Thoracic aorta (tissue), 2 donors: ENCODE data around the gene ELL. TPM values are rescaled to one million over a fixed set of nuclear protein-coding genes. Genes with fewer than 3 reads are reported as not detected.

Experiments used
- ATAC-seq: fragments of 150-250 bp; one replicate; pipeline ENCODE4 v1.8.0; 2017; ENCODE audit warnings: low read depth; ENCODE audit not compliant: insufficient number of reproducible peaks, low FRiP score
- DNase-seq: peaks from one replicate; pipeline ENCODE4 v3.0.0-alpha.2; 2020; ENCODE audit warnings: low spot score
- H3K27ac ChIP-seq, 2 donors: fragments of 200-600 bp; sonication (generic); 1 replicate in 1 of 2; 2 replicates in 1 of 2; pipeline ENCODE4 v1.5.1; 2016; ENCODE audit warnings: mild to moderate bottlenecking in 2 of 2, moderate library complexity in 2 of 2
- H3K27me3 ChIP-seq: fragments of 200-600 bp; sonication (generic); replicated peaks from 2 replicates; pipeline ENCODE4 v1.6.0; 2016; ENCODE audit warnings: mild to moderate bottlenecking; ENCODE audit not compliant: insufficient read depth
- H3K36me3 ChIP-seq: fragments of 200-600 bp; sonication (generic); one replicate; pipeline ENCODE4 v1.5.1; 2016
- H3K4me1 ChIP-seq, 2 donors: fragments of 200-600 bp; sonication (generic); 1 replicate in 1 of 2; 2 replicates in 1 of 2; pipeline versions ENCODE4 v1.5.1 to v1.6.0; 2016; ENCODE audit warnings: low read depth in 2 of 2, mild to moderate bottlenecking in 1 of 2; ENCODE audit not compliant: control insufficient read depth in 1 of 2
- H3K4me3 ChIP-seq: fragments of 200-600 bp; sonication (generic); 2 replicates; pipeline ENCODE4 v1.5.1; 2016; ENCODE audit warnings: mild to moderate bottlenecking
- H3K9me3 ChIP-seq: fragments of 200-600 bp; sonication (generic); 2 replicates; pipeline ENCODE4 v1.5.1; 2016
- total RNA-seq, 2 donors: library from RNA; depleted of rRNA; stranded (reverse); fragments of >200 nt; gene quantifications; one replicate each; pipeline versions ENCODE4 v1.1.0 to v1.2.3, GENCODE V29; 2016
- TF ChIP-seq, protein P1 (sequence below): fragments of 200-600 bp; sonication (generic); IDR thresholded peaks from one replicate; pipeline ENCODE4 v1.5.1; 2019; ENCODE audit warnings: antibody characterized with exemption

Gene ELL
- total RNA-seq, 2 donors from 2014 or later: 28.3 to 35.0 TPM

DNA sequence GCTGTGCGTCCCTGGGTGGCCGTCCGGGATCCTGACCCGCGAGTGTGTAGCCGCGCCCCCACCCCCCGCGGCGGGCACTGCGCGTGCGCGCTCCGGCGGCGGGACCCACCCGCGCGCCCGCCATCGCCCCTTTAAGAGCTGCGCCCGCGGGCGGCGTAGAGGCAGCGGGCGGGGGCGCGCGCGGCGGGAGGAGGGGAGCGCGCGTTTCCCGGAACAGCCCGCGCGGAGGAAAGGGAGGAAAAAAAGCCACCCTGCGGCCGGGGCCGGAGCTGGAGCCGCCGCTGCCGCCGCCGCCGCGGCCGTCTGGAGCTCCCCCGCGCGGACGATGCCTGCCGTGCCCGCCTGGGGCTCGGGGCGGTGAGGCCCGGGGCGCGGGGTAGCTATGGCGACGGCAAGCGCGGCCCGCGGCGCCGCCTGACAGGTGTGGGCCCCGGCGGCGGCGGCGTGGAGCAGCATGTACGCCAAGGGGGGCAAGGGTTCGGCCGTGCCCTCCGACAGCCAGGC lies 102.6 kb downstream of the ELL start, which contains the start of gene SSBP4:
Gene SSBP4 (plus strand): TSS at position 204 of the 504 bp plus-strand sequence. CDS start 251 bp downstream, at position 455.
- Histone ChIP-seq H3K27ac (peak within 1 kb of the TSS; percentile 94 to 96), H3K4me1 (peaks cover 26 to 86% of the 10 kb centered on the region in 2 donors), H3K36me3 (no peaks in the 10 kb centered on the region), H3K27me3 (no peaks in the 10 kb centered on the region), H3K9me3 (no peaks in the 10 kb centered on the region), H3K4me3 (peak within 1 kb of the TSS; percentile 79)
- no peak for DNase-seq
- TF ChIP-seq, protein P1, sequence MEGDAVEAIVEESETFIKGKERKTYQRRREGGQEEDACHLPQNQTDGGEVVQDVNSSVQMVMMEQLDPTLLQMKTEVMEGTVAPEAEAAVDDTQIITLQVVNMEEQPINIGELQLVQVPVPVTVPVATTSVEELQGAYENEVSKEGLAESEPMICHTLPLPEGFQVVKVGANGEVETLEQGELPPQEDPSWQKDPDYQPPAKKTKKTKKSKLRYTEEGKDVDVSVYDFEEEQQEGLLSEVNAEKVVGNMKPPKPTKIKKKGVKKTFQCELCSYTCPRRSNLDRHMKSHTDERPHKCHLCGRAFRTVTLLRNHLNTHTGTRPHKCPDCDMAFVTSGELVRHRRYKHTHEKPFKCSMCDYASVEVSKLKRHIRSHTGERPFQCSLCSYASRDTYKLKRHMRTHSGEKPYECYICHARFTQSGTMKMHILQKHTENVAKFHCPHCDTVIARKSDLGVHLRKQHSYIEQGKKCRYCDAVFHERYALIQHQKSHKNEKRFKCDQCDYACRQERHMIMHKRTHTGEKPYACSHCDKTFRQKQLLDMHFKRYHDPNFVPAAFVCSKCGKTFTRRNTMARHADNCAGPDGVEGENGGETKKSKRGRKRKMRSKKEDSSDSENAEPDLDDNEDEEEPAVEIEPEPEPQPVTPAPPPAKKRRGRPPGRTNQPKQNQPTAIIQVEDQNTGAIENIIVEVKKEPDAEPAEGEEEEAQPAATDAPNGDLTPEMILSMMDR: no peak
- no peak for ATAC-seq

DNA sequence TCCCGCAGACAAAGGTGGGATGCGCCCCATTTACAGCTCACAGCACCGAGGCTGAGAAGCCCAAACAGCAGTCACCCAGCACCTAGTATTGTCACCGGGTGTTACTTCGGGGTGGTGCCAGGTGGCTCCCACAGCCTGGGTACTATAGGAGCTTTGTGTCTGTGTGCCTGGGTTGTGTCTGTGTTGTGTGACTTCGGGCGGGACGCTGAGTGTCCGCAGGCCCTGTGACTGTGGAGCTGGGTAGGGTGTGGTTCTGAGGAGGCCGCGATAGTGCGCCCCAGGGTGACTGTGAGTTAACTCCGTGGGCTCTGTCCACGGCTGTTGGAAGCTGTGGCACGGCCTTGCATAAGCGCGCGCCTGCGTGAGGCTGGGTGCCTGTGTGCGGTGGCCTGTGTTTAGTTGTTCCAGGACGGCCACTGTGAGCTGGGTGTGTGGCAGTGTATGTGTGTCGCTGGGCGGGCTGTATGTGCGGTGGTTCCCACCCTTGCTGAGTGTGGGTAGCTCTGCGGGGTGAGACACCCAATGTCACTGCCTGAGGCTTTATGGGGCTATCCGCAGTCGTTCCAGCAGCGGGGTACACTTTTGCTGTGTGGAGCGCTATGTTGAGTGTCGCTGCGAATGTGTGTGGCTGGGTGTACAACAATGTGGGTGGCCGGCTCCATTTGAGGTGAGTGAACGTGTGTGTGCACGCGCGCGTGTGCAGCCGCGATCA lies 103.2 kb downstream of the ELL start:
- H3K4me1 ChIP-seq: peaks cover 26 to 82% of the 10 kb centered on the region in 2 donors
- no peaks in the 10 kb centered on the region for H3K27me3 ChIP-seq
- H3K36me3 ChIP-seq: no peaks in the 10 kb centered on the region
- H3K27ac ChIP-seq: peak overlapping the region; percentile 94 to 96
- H3K4me3 ChIP-seq: peak overlapping the region; percentile 79
- no peaks in the 10 kb centered on the region for H3K9me3 ChIP-seq
- no peak for DNase-seq
- no peak for ATAC-seq
- TF ChIP-seq, protein P1: no peak

DNA sequence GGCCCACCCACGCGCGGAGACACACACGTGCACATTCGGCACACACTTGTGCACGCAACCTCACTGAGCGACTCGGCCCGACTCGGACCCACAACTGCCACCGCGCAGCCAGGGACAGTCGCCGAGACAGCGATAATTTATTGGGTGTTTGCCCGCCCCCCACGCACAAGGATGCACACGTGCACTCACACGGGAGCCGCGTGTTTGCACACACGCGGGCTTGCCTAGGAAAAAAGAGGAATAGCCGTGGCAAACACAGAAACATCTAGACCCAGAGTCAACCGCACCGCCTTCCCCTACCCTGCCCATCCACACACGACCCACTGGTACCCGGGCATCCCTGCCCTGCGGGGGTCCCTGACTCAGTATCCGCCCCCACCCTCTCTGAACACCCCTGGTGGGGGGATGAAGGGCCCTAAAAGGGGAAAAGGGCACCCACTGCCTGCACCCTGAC lies 103.8 kb downstream of the ELL start:
- H3K27me3 ChIP-seq: no peaks in the 10 kb centered on the region
- peaks cover 26 to 77% of the 10 kb centered on the region in 2 donors for H3K4me1 ChIP-seq
- H3K9me3 ChIP-seq: no peaks in the 10 kb centered on the region
- H3K36me3 ChIP-seq: no peaks in the 10 kb centered on the region
- ATAC-seq: no peak
- TF ChIP-seq, protein P1: no peak
- DNase-seq: no peak
- peak overlapping the region; percentile 79 for H3K4me3 ChIP-seq
- H3K27ac ChIP-seq: peak overlapping the region; percentile 94 to 96

DNA sequence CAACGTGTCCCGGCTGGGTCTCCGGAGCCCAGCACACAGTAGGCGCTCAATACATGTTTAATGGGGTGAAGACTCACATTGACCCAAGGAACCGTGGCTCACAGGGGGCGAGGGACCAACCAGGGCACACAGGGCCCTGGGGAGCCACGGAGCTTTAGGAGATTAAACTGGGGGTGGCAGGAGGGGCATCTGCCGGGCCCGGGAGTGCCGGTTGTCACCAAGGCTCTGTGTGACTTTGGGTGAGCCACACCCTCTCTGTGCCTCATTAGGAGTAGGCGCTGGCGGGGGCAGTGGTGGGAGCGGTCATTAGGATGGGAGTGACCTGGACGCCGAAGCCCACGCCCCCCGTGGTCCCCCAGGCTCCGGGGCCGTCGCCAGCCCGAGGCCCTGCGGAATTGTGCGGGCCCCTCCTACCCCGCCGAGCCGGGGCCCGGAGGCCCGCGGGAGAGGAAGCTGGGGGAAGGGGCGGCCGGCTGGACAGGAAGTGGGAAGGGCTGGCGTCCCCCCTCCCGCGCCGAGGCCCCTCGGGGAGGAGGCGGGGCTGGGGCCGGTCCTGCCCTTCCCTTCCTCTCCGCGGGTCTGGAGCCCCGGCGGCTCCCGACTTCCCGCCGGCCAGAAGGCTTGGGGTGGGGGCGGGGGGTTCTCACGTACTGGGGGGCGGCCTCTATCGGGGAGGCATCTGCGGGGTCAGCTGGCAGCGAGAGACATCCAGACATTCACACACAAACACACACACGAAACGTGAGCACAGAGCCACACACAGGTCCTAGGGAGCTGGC lies 104.4 kb downstream of the ELL start:
- ATAC-seq (peak; percentile 13), DNase-seq (no peak)

More for the DNA sequence above, 104.4 kb downstream of the ELL start:
- Histone ChIP-seq H3K36me3 (no peaks in the 10 kb centered on the region), H3K4me1 (peaks cover 26 to 72% of the 10 kb centered on the region in 2 donors), H3K4me3 (peak overlapping the region; percentile 79), H3K27me3 (no peaks in the 10 kb centered on the region), H3K27ac (peak overlapping the region; percentile 94 to 96), H3K9me3 (no peaks in the 10 kb centered on the region)
- TF ChIP-seq, protein P1: no peak
